GM21515 (cell line): Measurements from ENCODE around the gene EEFSEC.

Source experiments
- ATAC-seq: cut with Tn5 transposase; IDR thresholded peaks from one replicate; pipeline ENCODE4 v1.9.1; 2021; ENCODE audit not compliant: unreplicated experiment

Gene EEFSEC

DNA sequence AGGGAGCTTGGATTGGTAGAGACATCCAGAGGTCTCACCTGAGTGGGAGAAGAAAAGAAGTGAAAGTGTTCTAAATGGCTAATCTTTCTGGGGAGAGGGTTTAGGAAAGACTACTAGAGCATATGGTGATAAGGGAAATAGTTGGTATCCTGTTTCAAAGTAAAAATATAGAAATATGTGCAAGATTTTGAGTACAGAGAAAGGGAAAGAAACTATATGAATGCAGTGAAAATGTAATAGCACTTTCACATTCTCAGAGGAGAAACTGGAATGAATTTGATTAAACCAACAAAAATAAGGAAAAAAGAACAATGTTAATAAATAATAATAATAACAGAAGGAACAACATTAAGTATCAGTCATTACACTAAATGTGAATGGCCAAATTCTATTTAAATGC, 194.0 kb downstream of the EEFSEC start:
- no peak for ATAC-seq

DNA sequence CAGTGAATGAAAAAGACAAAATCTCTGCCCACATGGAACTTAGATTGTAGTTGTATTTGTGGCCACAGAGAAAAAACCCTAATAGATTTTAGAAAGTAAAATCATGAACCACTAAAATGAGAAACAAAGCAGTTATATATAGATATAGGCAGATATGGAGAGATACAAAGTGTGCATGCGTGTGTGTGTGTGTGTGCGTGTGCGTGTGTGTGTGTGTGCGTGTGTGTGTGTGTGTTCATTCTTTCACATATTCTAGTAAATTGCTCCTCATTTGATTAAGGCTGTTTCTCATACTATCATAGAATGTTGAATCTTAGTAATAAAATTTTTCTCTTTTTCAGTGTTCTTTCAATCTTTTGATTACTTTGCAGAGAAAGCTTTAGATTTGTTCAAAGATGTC, 194.8 kb downstream of the EEFSEC start:
- no peak for ATAC-seq

DNA sequence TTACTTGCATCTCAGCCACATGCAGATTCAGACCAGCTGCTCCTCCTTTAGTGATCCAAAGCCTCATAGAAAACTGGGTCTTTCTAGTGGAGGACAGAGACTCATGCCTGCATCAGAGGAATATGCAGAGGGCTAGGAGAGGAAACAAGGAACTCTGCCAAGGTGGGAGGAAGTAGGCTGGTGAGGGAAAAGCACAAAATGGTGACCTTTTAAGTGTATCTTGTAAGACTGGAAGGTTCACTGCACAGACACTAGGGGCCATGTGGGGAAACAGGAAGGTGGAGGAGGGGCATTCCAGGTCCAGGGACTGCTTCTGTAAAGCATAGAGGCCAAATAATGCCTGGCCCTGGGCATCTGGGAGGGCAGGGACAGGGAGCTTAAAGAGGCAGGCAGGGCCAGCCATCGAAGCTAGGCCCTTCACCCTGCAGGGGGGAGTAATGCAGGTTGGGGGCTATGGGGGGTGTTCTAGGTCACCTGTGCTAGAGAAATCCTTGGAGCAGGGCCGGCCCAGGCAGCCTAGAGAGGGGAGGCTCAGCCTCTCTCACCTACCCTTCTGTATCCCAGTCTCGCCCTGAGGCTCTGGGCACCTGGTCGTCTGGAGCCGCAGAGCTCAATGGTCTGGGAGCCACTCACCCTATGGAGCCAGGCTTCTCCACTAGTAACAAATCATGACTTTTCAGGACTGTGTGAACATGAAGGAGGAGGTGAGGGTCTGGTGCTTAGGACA, 195.7 kb downstream of the EEFSEC start:
- no peak for ATAC-seq

DNA sequence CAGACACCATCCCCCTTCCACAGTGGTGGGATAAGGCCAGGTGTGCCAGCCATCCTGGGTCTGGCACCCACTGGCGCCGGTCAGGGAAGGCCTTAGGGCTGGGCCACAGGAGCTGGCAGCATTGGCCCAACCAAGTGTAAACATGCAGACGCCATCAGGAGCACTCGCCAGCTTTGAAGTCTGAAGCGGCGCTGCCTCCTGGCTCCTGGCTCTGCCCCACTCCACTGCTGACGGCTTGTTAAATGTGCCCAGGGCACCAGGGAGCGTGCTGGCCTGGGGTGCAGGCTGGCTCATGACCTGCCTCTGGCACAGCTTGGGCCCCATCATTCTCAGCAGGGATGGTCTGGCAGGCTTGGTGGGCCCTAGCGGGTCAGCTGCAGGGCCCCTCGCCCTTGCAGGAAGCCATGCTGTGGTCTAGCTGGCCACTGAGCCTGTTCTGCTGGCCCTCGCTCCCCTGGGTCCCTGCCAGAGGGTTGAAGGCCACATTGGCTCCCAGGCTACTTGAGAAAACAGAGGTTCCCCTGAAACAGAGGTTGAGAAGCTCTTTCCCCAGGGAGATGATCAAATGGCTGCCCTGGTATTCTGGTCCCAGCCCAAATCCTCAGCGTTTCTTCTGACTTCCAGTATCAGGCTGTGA, 196.8 kb downstream of the EEFSEC start:
- no peak for ATAC-seq

DNA sequence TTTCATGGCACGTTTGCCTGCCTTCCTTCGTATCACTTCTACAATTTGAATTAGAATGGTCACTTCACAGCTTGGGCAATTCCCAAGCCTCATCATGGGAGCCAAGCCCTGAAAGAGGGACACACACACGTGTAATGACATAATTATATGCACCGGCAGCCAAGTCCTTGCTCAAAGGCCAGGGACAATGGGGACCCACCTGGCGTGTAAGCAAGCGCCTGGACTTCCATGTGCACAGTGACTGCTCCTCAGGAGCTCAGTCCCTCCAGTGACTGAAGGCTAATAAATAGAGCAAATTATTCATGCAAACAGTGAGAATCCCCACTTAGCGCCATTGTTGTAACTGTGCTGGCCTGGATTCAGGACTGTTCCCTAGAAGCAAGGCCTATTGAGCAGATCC, 198.3 kb downstream of the EEFSEC start:
- ATAC-seq, result no peak

DNA sequence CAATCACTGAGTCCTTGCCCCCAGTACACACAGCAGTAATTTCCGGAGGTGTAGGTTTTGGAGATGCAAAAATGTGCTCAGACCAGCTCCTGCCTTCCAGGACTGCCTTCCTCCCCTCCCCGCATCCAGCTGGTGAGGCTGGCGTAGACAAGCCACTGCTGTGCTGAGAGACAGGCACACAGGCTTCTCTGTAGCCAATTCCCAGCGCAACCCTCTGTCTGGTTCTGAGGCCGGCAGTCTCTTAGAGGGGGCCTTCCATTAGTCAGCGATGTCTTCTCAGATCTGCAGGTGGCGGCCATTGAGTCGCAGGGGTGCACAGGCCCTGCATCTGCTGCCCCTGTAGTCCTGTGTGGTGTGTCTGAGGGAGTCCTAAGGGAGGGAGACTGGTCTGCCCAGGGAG, 199.0 kb downstream of the EEFSEC start:
- ATAC-seq, result no peak

DNA sequence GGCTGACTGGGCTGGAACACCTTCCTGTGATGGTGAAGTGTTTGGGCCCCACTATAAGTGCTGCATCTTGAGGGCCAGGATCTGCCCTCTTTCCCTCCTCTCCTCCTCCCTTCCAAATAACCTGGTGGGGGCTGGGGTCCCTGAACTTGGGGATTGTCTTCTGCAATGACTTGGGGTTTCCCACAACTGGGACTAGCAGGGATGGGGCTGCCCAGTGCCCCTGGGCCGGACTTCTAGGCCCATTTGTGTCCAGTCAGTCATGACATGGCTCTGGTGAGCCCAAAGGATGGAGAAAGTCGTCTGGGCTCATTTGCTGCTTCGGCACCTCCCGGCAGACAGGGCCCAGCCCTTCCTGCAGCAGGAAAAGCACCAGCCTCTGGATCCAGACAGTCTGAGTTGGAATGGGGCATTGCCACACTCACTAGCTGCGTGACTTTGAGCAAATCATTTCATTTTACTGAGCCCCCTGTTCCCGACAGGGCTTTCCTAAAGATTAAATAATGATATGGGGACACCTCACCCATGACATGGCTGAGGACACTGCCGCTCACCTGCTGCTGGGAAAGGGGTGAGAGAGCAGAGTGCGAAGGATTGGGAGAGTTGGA, 200.2 kb downstream of the EEFSEC start:
- ATAC-seq, result no peak

DNA sequence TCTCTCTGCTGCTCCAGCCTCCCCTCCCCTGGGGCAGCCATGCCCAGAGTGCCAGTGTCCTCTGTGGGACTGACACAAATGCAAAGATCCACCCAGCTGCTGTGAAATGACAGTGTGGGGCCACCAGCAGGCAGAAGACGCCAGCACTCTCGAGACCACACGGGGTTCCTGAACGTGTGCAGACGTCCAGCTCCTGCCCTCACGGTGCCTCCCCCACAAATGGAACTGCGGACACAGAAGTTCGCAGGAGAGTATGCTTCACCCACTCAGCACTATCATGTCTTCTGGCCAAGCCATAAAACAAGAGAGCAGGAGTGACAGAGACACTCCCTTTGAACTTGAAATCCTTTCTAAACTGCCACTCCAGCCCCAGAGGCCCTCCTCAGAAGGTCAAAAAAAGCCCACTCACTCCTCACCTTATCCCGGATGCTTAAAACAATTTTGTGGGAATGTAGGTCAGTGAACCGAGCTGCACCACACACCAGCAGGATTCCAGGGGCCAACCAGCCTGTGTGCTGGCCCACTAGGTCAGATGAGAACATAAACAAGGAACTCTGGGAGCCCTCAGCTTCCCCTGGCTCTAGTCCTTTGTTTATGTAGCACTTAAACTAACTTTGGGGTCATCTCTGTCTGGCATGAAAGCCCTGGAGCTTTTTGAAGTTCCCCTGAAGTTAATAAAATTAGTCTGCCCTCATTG, 200.9 kb downstream of the EEFSEC start:
- no peak for ATAC-seq

DNA sequence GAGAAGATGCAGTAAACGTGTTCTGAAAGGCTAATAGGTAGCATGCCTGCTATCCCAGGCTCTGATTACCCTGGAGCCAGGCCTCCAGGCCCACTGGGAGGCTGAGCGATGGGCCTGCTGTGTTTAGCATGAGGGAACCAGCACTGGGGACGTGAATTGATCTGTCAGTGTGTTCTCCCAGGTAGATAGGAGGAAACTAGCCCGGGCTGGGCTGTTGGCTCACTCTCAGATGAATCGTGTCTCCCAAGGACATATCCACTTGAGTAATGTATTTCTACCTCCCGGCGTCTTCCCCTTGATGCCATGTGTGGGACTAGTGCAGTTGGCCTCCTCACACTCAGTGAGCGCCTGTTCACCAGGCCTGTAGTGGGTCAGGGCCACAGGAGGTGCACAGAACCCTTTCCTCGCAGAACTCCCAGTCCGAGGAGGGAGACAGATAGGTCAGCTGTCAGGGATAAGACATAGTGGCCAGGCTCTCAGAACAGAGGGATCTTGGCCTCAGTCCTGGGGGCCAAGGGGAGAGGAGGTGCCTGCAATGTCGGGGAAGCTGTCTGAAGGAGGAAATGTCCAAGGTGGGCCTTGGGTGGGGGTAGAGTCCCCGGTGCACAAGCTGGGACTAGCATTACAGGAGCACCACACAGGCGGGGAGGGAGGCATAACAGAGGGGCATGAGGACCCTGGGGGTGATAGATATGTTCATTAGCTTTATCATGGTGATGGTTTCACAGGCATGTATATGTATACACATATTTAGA, 201.7 kb downstream of the EEFSEC start:
- no peak for ATAC-seq

DNA sequence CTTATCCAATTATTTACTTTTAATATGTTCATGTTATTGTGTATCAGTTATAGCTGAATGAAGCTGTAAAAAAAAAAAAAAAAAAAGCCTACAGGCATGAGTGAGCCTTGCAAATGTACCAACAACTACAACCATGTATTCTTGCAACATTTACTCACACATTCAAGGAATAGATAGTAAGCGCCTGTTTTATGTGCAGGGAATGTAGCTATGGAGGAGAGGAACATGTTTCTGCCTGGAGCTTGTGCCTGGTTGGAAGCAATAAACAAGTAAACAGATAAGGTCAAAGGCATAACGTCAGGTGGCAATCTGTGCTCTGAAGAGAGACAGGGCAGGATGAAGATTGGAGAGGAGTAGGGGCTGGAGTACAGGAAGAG, 202.2 kb downstream of the EEFSEC start:
- no peak for ATAC-seq

DNA sequence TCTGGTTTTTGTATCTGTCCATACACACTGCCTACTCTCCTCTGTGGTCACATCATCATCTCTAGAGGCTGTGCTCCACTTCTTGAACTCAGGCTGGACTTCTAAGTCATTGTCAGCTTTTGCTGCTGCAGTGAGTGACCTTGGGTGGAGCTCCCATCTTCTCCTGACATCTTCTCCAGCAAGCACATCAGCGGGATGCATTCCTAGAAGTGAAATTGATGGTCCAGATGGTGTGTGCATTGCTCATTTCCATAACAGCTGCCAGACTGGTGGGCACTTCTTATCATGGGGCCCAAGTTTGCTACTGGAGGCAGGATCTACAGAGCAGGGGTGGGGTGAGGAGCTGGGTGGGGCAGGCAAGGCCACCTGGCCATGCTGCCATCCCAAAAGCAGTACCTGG, 203.5 kb downstream of the EEFSEC start:
- no peak for ATAC-seq

DNA sequence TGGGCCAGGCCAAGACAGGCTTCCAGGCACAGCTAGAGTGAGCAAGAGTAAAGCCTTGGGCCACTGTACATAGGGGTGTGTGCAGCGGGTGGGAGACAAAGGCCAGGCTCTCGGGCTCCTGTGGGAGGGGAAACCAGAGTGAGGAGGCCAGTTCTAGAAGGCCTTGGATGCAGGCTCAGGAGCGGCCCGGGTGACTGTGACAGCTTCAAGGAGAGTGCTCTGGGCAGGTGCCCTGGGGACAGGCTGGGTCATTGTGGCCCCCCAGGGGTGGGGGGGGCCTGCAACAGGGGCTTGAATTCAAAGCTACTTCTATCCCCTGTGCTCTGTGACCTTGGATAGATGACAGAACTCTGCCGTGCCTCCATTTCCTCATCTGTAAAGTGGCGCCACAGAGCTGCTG, 204.3 kb downstream of the EEFSEC start:
- no peak for ATAC-seq

DNA sequence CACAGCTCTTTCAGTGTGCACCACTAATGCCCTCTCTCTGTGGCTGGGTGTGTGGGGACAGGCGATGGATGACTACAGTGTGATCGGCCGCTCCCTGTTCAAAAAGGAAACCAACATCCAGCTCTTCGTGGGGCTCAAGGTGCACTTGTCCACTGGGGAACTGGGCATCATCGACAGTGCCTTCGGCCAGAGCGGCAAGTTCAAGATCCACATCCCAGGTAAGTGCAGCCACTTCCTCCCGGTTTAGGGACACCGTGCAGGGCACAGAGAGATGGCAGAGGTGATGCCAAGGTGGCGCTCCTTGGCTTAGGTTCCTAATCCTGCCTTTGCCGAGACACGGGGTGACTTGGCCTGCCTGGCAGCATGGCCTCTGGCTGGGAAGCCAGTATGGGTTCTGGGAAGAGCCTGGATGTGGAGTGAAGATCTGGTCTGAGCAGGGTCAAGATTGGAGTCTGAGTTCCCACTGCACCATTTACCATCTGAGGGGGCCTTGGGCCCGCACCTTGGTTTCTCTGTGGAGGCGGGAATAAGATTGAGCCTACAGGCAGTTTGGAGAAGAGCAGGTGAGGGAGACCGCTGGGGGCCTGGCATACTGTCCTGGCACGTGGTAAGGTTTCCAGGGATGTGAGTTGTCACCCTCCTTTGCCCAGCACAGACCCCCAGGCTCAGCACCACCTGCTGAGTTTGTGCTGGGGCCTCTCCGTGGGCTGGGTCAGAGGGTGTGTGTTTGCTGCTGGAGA, 205.0 kb downstream of the EEFSEC start:
- no peak for ATAC-seq

DNA sequence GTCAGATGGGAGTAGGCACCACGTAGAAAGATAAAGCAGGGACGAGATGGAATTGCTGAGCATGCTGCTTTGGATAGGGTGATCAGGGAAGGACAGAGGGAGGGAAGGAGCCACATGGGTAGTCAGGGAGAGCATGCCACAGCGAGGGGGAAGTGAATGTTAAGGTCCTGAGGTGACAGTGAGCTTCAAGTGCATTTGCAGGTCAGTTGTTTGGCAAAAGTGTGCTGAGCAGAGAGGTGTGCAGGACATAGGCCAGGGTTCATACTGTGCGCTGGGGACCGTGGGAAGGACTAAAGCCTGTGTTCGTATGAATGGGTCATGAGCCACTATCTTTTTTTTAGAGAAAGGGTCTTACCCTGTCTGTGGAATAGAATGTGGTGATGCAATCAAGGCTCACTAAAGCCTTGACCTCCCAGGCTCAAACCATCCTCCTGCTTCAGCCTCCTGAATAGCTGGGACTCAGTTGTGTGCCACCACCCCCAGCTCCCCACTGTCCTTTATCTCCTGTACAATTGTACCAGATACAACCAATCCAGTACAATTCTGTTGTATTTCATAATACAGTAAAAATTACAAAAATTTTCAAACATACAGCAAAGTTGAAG, 205.9 kb downstream of the EEFSEC start:
- no peak for ATAC-seq

DNA sequence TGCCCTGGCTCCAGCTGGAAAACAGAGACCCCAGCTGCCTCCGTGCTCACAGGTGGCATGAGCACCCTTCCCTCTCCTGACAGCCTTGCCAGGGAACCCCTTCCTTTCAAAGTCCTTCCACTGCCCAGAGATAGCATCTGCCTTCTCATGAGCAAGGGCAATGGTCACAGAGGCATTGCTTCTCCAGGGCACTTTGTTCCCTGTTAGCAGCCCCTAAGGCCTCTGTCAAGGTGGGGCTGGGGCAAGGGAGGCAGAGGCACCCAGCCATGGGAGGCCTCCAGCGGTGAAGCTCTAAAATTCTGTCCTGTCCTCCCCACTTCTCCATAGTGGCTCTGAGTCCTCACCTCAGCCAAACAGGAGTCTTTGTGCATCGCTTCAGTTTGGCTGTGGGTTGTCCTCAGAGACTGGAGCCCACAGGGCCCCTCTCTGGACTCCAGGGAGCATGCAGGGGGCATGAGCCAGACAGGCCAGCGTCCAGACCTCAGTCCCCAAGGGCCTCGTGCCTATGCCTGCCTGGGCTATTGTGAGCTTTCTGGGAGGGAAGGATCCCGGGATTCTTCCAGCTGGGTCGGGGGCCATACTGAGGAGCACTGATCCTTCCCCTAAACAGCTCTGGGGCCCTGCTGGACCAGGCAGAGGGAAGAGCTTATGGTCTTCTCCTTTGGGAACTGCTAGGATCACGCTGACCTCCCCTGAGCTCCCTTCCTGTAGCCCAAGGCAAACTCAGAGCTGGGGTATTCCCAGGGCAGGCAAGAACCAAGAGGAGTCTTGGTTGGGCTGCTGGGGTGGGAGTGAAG, 206.8 kb downstream of the EEFSEC start:
- no peak for ATAC-seq

DNA sequence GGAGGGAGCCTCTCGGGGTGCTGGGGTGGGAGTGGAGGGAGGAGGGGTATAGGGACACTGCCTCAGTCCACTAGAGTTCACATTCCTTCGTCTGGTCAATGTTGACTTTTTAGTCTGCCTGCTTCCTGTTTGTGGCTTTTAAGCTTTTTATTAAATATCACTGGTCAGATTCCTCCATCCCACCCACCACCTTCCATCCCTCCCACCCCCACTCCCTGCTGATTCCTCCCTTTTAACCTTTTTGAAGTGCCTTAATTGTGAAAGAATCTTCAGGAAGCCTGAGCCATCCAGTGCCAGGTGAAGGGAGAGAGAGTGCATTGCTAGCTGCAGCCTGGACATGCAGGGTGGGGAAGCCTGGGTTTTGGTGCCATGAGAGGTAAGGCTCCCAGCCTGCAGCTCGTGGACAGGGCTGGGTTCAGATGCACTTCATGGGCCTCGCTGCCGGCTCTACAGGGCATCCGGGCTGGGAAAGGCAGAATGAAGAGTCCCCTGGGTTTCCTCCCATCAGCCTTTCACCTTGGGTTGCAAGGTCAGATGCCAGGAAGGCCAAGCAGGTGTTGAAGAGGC, 207.5 kb downstream of the EEFSEC start:
- ATAC-seq, result no peak

DNA sequence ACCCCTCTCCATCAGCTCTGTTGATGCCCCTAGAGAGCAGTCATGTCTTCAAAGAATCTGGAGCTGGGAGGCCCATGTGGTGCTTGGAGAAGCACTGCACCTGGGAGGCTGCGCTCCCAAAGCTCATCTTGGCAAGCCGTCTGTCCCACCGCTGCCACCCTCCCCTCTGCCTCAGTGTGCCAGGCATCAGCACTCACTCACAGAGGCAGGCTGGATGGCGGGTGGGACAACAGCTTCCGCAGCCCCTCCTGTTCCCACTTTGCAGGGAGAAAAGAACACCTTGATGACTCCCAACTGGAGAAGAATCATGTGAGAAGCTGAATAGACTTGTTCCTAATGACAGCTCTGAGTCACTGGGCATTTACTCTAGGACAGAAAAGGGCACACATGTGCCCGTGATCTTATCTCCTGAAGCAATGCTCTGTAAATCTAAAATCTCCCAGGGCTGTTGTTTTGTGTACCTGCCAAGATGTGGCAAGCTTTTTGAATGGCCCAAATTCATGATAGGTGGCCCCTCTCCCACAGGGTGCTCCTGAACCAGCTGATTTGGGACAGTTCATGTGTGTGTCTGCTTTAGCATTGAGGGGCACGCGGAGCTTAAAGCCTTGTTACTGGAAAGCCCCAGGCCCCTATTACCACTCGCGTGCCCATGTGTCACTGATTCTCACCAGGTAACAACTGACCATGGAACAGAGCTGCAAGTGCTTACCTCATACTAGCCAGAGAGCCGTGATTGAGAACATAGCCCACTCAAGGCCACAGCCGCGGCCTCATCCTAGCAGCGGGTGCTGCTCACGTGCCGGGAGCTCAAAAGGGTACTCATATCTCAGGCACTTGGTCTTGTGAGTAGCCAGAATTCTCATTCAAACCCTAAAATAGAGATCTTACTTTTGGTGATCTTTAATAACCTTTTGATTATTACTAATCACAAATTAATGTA, 209.0 kb downstream of the EEFSEC start:
- no peak for ATAC-seq

DNA sequence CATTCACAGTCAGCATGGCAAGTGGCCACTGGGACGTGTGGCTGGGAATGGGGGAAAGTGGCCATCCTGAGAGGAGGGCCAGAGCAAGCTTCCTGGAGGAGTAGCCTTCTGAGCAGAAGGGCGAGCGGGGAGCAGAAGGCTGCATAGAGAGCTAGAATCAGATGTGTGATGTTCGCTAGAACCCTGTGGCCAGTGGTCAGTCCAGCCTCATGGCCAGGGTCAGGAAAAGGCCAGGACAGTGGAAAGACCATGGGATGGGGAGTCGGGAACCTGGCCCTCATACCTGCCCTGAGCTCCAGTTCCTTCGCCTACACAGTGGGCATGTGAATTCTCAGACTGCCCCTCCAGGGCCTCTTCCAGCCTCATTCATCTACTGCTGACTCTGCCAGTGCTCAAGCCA, 211.0 kb downstream of the EEFSEC start:
- no peak for ATAC-seq
